ENCODE results near the gene SPINK9.

DNA sequence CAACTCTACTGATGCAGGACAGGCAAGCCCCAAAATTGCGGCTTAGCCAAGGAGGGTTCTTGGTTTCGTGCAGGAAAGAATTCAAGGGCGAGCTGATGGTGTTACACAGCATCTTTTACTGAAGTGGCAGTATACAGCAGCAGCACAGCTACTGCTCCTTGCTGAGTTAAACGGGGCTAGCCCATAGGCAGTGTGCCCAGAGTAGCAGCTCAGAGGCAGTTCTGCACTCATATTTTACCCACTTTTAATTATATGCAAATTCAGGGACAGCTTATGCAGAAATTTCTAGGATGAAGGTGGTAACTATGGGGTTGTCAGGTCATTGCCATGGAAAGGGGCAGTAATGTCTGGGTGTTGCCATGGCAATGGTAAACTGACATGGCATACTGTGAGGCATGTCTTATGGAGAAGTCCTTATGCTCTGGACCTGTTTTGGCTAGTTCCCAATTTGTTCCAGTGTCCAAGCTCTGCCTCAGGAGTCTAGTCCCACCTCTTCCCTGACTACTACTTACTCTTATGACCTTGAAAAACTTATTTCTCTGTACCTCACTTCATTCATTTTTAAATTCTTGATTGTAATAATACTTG is 2.0 kb upstream of the SPINK9 start:
- TF ChIP-seq, protein P1, sequence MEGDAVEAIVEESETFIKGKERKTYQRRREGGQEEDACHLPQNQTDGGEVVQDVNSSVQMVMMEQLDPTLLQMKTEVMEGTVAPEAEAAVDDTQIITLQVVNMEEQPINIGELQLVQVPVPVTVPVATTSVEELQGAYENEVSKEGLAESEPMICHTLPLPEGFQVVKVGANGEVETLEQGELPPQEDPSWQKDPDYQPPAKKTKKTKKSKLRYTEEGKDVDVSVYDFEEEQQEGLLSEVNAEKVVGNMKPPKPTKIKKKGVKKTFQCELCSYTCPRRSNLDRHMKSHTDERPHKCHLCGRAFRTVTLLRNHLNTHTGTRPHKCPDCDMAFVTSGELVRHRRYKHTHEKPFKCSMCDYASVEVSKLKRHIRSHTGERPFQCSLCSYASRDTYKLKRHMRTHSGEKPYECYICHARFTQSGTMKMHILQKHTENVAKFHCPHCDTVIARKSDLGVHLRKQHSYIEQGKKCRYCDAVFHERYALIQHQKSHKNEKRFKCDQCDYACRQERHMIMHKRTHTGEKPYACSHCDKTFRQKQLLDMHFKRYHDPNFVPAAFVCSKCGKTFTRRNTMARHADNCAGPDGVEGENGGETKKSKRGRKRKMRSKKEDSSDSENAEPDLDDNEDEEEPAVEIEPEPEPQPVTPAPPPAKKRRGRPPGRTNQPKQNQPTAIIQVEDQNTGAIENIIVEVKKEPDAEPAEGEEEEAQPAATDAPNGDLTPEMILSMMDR (IDR thresholded peaks at IDR 0.05): no peak
- no peak for TF ChIP-seq ZFX (IDR thresholded peaks at IDR 0.05; ENCODE audit: borderline replicate concordance)
